AG10803 (cell line): ENCODE measurements around the gene ATP1B4.

Source experiments
- DNase-seq: peaks from one replicate; pipeline ENCODE4 v3.0.0; 2010; ENCODE audit warnings: low read depth
- H3K4me3 ChIP-seq: 2 replicates; pipeline ENCODE4 v1.5.1; 2011; ENCODE audit warnings: mild to moderate bottlenecking, low read length, control low read depth
- TF ChIP-seq, protein P1 (sequence below): conservative IDR thresholded peaks from 2 replicates; pipeline ENCODE4 v1.5.1; 2011; ENCODE audit warnings: mild to moderate bottlenecking, low read length, control low read depth, inconsistent platforms

ATP1B4 gene

DNA sequence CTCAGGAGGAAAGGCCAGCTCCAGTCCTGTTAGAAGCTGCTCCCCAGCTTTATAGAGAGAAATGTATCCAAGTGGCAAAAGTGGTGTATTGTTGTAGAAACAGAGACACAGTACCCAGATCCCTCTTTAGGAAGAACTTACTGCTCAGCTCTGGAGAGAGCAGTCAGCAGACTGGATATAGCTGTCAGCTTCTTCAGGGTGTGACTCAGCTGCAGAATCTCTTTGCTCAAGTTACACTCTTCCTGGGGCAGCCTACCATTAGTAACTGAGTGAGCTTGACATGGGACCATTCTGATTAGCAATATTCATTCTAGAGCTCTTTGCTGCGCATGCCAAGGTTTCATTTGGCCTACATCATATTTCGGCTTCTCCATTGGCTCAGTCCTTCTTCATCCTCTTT lies 40.5 kb downstream of the ATP1B4 start:
- TF ChIP-seq, protein P1, sequence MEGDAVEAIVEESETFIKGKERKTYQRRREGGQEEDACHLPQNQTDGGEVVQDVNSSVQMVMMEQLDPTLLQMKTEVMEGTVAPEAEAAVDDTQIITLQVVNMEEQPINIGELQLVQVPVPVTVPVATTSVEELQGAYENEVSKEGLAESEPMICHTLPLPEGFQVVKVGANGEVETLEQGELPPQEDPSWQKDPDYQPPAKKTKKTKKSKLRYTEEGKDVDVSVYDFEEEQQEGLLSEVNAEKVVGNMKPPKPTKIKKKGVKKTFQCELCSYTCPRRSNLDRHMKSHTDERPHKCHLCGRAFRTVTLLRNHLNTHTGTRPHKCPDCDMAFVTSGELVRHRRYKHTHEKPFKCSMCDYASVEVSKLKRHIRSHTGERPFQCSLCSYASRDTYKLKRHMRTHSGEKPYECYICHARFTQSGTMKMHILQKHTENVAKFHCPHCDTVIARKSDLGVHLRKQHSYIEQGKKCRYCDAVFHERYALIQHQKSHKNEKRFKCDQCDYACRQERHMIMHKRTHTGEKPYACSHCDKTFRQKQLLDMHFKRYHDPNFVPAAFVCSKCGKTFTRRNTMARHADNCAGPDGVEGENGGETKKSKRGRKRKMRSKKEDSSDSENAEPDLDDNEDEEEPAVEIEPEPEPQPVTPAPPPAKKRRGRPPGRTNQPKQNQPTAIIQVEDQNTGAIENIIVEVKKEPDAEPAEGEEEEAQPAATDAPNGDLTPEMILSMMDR, result no peak
- DNase-seq, result no peak
- H3K4me3 ChIP-seq, result no peak overlapping the region

DNA sequence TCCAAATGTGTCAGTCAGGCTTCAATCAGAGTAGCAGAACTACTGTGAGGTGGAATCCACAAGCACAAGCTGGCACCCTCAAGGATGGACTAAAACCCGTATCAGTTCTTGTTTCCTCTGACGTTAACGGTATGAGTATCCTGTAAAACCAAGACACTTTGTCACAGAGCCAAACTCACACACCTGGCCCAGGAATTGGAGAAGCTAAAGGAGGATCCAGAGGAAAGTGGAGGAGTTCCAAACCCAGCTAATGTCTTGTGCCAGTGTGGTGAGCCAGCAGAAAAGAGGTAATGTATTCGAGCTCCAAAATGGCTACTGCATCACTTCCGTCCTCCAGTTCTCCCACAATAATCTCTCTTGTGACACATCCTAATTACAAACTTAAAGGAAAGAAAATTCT lies 44.7 kb downstream of the ATP1B4 start:
- no peak for DNase-seq
- H3K4me3 ChIP-seq, result no peak overlapping the region
- TF ChIP-seq, protein P1, result no peak

DNA sequence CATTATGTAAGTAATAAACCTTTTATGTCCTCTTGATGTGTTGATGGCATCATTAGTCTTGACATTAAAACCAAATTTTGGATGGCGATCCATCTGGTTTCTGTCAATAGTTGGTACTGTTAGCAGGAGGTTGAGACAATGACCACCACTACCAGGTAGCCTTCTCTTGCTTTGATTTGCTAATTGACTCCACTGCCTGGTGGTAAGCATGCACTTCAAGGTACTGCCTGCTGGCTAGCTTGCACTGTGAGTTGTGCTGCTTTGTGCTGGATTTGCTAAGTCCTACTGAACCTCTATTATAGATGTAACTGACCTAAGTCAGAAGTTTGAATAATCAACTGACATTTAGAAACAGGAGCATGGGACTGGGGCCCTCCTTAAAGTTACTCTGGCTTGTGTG lies 46.3 kb downstream of the ATP1B4 start:
- H3K4me3 ChIP-seq, result no peak overlapping the region
- TF ChIP-seq, protein P1, result no peak
- DNase-seq, result no peak

DNA sequence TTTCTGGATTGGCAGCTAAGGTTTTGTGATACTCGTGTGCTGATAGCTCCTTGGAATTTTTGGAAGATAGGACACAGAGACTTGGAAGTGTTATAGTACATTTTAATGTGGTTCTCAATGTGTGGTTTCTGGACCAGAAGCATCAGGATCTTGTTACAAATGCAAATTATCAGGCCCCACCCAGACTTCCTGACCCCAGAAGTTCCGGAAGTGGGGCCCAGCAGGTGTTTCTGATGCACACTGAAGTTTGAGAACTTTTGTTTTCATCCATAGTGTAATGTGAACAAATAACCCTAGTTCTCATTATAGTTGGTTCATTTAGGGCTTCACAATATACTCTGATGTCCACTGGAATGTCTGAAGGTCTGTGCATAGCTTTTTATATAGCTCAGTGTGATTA lies 57.6 kb downstream of the ATP1B4 start:
- H3K4me3 ChIP-seq, result no peak overlapping the region
- TF ChIP-seq, protein P1, result no peak
- no peak for DNase-seq

DNA sequence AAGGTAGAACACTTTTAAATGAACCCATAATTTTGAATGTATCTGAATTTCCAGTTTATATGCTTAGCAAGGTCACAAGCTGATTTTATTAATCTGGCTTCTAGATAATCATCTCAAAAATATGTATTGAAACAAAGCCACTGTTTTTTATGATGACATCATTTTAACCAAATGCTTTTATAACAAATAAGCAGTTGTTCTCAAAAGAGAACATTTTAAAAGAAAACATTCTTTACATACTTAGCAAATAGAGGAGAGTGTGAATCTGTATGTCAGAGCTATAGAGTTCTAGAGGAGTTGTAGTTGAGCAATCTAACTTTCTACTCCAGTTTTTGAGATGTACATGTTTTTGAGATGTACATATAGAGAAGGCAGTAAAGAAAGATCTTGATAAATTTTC lies 64.7 kb downstream of the ATP1B4 start:
- TF ChIP-seq, protein P1, result no peak
- H3K4me3 ChIP-seq, result no peak overlapping the region
- peak; percentile 15 for DNase-seq

DNA sequence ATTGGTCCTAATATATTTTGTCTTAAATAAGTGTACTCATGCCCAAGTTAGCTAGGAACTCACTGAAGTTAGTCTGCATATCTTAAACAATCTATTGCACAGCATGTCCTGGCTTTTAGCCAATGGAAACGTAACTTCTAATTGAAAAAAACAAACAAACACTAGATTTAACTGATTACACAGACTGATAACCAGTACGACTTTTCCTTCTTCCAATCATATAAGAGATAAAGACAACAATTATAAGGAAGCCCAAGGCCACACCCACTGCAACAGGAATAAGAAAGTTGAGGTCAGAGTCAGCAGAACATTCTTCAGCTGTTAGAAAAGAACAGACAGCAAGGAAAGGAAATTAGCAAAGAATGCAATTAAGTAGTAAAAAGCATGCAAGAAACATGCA lies 66.4 kb downstream of the ATP1B4 start:
- DNase-seq, result no peak
- TF ChIP-seq, protein P1, result no peak

DNA sequence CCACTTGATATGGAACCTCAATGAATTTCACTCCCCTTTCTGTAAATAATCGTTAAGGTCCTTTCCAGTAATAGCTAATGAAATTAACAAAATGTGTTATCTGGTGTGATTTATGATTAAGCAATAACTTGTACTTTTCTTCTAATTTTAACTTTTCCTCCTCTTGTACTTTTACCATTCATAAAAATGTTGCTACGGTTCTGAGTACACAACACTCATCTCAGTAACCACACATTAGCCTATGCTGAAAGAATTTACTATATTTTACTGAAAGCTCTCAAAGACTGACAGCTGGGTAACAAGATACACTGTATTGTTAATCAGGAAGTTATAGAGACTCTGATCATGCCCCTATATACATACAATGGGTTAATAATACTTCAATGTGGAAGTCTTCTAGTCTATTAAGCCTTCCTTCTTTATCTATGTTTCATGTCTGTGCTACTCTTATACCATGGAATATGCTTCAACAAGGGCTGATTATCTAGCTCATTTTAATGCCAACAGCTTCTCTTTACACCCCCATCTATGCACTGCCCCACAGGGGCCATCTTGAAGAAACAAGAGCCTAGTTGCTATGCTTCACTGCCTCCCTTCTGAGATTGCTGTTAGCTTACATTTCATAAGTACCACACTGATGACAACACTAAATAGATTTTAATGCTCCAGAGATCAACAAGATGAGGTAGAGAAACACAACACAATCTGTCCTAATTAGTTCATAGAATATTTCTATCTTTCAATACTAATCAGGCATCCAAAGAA lies 68.1 kb downstream of the ATP1B4 start:
- TF ChIP-seq, protein P1, result no peak
- no peak for DNase-seq

More for the DNA sequence above, 66.4 kb downstream of the ATP1B4 start:
- H3K4me3 ChIP-seq, result no peak overlapping the region

More for the DNA sequence above, 68.1 kb downstream of the ATP1B4 start:
- H3K4me3 ChIP-seq, result no peak overlapping the region
